ENCODE measurements around the gene ZBTB8OS. TPM values are rescaled to one million over a fixed set of nuclear protein-coding genes. Genes with fewer than 3 reads are reported as not detected.
"Not testable (repeated sequence)": the region's sequence is repeated elsewhere in the genome, so short reads cannot be mapped to it uniquely, and the experiment has no call there.

The ZBTB8OS gene
- total RNA-seq, 1 donor from 2014 or later, result 29.8 TPM

GRCh38 chr1:32650752-32651460, 556 bp upstream of the ZBTB8OS start, which contains the start of gene RBBP4:
RBBP4 (plus strand) TSS chr1:32651208; CDS start chr1:32651307, 99 bp downstream.
- peak; percentile 52 for DNase-seq (ENCODE audit: extremely low read depth, low read depth, low spot score)

DNA sequence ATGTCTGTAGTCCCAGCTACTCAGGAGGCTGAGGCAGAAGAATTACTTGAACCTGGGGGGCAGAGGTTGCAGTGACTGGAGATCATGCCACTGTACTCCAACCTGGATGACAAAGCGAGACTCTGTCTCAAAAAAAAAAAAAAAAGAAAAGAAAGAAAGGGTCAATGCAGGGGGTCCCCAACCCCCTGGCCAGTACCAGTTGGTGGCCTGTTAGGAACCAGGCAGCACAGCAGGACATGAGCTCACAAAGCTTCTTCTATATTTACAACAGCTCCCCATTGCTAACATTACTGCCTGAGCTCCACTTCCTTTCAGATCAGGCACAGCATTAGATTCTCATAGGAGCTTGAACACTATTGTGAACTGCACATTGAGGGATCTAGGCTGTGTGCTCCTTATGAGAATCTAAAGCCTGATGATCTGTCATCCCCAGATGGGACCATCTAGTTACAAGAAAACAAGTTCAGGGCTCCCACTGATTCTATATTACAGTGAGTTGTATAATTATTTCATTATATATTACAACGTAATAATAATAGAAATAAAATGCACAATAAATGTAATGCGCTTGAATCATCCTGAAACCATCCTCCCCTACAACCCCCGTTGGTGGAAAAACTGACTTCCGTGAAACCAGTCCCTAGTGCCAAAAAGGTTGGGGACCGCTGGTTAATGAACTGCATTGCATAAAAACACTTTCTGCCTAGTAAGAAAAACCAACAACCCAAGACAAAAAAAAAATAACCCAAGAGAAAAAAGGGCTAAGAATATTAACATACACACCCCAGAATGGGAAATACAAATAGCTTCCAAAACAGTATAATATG, 2.8 kb downstream of the ZBTB8OS start:
- DNase-seq (ENCODE audit: extremely low read depth, low read depth, low spot score), result no peak

- DNase-seq (ENCODE audit: extremely low read depth, low read depth, low spot score), result no peak
Observed at GRCh38 chr1:32644426-32644825, 5.9 kb downstream of the ZBTB8OS start.

DNA sequence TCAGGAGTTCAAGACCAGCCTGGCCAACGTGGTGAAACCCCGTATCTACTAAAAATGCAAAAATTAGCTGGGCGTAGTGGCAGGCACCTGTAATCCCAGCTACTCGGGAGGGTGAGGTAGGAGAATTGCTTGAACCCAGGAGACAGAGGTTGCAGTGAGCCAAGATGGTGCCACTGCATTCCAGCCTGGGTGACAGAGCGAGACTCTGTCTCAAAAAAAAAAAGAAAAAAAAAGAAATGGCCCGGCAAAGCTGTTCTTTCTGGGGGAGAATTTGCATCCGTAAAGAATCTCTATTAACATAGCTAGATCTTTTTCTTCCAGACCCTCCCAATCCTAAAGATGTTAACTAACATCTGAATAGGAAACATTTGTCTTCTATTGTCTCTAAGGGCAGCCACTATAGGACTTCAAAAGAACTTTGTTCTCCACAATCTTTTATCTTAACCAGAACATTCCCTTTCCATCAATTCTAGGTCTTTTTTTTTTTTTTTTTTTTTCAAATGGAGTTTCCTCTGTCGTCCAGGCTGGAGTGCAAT, 8.0 kb downstream of the ZBTB8OS start:
- not testable (repeated sequence) for DNase-seq (ENCODE audit: extremely low read depth, low read depth, low spot score)

GRCh38 chr1:32639489-32640075, 10.8 kb downstream of the ZBTB8OS start:
- DNase-seq (ENCODE audit: extremely low read depth, low read depth, low spot score), result no peak

- no peak for DNase-seq (ENCODE audit: extremely low read depth, low read depth, low spot score)
Observed at GRCh38 chr1:32636914-32637645, 13.3 kb downstream of the ZBTB8OS start.

GRCh38 chr1:32635508-32636277, 14.7 kb downstream of the ZBTB8OS start:
- no peak for DNase-seq (ENCODE audit: extremely low read depth, low read depth, low spot score)

GRCh38 chr1:32632829-32633228, 17.5 kb downstream of the ZBTB8OS start:
- DNase-seq (ENCODE audit: extremely low read depth, low read depth, low spot score), result no peak

DNA sequence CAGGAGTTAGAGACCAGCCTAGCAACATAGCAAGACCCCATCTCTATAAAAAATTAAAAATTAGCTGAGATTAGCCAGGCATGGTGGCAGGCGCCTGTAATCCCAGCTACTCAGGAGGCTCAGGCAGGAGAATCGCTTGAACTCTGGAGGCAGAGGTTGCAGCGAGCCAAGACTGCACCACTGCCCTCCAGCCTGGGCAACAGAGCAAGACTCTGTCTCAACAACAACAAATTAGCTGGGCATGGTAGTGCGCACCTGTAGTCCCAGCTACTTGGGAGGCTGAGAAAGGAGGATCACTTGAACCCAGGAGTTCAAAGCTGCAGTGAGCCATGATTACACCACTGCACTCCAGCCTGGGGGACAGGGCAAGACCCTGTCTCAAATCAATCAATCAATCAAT, 20.2 kb downstream of the ZBTB8OS start:
- DNase-seq (ENCODE audit: extremely low read depth, low read depth, low spot score), result not testable (repeated sequence)

DNA sequence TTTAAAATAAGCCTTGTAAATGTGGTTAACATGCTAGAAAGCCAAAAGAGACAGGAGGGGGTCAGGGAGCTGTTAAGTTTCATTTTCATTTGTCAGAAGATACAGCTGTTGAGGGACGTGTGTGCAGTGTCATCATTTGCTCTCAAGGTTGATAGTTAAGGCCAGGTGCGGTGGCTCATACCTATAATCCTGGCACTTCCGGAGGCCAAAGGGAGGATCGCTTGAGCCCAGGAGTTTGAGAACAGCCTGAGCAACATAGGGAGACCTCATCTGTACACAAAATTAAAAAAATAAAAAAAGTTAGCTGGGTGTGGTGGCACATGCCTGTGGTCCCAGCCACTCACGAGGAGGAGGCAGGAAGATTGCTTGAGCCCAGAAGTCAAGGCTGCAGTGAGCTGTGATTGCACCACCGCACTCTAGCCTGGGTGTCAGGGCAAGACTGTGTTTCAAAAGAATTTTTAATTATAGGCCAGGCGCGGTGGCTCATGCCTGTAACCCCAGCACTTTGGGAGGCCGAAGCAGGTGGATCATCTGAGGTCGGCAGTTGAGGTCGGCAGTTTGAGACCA, 22.7 kb downstream of the ZBTB8OS start:
- DNase-seq (ENCODE audit: extremely low read depth, low read depth, low spot score), result no peak

- DNase-seq (ENCODE audit: extremely low read depth, low read depth, low spot score), result no peak
Observed at GRCh38 chr1:32626176-32626575, 24.2 kb downstream of the ZBTB8OS start.

DNA sequence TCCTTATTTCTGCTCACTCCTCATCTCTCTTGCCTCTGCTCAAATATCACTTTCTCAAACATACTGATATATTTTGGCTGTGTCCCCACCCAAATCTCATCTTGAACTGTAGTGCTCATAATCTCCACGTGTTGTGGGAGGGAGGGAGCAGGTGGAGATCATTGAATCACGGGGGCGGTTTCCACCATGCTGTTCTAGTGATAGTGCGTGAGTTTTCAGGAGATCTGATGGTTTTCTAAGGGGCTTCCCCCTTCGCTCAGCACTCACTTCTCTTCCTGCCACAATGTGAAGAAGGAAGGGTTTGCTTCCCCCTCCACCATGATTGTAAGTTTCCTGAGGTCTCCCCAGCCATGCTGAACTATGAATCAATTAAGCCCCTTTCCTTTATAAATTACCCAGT, 26.6 kb downstream of the ZBTB8OS start:
- DNase-seq (ENCODE audit: extremely low read depth, low read depth, low spot score), result no peak

GRCh38 chr1:32622806-32623681, 27.3 kb downstream of the ZBTB8OS start:
- no peak for DNase-seq (ENCODE audit: extremely low read depth, low read depth, low spot score)

DNA sequence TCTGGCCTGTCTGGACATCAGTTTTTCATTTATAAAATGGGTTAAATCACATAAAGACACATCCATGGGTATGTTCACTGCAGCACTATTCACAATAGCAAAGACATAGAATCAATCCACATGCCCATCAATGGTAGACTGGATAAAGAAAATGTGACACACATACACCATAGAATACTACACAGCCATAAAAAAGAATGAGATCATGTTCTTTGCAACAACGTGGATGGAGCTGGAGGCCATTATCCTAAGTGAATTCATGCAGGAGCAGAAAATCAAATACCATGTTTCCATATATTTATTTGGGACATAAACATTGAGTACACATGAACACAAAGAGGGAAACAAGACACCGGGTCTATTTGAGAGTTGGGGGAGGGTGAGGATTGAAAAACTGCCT, 28.1 kb downstream of the ZBTB8OS start:
- no peak for DNase-seq (ENCODE audit: extremely low read depth, low read depth, low spot score)

DNA sequence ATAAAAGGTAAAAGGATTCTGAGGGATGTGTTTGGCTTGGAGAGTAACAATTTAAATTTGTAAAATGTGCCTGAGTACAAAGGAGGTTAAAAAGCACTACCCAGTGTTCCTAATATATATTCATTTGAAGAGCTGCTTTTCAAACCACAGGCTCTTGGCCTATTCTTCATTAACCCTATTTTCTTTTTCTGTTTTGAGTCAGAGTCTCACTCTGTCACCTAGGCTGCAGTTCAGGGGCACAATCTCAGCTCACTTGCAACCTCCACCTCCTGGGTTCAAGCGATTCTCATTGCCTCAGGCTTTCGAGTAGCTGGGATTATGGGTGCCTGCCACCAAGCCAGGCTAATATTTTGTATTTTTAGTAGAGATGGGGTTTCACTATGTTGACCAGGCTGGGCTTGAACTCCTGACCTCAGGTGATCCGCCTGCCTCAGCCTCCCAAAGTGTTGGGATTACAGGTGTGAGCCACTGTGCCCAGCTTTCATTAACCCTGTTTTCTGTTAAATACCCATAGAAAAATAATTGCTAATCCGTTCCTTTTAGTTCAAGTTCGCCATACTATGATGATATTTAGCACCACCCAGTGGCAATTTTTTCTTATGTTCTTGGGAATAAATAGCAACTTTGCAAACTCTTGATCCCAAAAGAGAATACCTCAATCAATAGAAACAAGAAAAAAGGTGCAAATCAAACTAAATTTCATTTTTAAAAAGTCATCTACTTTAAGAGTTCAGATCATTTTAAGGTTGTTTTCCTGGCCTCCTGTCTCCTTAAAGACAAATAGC, 30.5 kb downstream of the ZBTB8OS start:
- DNase-seq (ENCODE audit: extremely low read depth, low read depth, low spot score), result no peak

DNA sequence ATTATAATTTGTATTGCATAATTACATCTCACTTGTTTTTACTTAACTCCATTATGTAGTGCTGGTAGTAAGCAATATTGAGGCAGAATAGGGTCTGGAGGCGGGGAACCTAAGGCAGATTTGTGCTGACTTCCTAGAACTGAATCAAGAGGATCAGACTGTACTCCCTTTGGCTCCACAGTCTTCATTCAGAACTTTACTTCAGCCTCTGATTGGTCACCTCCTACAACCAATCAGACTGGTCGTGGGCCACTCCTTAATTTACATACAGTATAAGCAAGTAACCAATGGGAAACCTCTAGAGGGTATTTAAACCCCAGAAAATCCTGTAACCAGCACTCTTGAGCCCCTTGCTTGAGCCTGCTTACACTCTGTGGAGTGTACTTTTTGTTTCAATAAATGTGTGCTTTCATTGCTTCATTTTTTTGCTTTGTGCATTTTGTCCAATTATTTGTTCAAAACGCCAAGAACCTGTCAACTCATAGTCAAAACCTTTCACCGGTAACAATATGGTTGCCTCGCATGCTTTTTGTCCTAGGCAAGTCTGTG, 31.6 kb downstream of the ZBTB8OS start:
- no peak for DNase-seq (ENCODE audit: extremely low read depth, low read depth, low spot score)

DNA sequence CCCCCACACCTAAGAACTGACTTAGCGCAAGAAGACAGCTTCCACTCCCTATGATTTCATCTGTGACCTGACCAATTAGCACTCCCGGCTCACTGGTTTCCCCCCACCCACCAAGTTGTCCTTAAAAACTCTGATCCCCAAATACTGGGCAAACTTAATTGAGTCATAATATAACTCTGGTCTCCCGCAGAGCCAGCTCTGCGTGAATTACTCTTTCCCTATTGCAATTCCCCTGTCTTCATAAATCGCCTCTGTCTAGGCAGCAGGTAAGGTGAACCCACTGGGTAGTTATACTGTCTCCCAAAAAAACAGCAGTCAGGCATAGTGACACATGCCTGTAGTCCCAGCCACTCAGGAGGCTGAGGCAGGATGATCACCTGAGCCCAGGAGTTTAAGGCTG, 36.9 kb downstream of the ZBTB8OS start:
- no peak for DNase-seq (ENCODE audit: extremely low read depth, low read depth, low spot score)
